ENCODE results near the gene CNPY4. TPM values are rescaled to one million over a fixed set of nuclear protein-coding genes. Genes with fewer than 3 reads are reported as not detected.

Gene CNPY4
- total and polyA plus RNA-seq, 2 donors (not counting 1 experiment from before 2014, with no cell fraction given): 8.0 to 13.9 TPM

- TF ChIP-seq, protein P1, sequence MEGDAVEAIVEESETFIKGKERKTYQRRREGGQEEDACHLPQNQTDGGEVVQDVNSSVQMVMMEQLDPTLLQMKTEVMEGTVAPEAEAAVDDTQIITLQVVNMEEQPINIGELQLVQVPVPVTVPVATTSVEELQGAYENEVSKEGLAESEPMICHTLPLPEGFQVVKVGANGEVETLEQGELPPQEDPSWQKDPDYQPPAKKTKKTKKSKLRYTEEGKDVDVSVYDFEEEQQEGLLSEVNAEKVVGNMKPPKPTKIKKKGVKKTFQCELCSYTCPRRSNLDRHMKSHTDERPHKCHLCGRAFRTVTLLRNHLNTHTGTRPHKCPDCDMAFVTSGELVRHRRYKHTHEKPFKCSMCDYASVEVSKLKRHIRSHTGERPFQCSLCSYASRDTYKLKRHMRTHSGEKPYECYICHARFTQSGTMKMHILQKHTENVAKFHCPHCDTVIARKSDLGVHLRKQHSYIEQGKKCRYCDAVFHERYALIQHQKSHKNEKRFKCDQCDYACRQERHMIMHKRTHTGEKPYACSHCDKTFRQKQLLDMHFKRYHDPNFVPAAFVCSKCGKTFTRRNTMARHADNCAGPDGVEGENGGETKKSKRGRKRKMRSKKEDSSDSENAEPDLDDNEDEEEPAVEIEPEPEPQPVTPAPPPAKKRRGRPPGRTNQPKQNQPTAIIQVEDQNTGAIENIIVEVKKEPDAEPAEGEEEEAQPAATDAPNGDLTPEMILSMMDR (IDR thresholded peaks at IDR 0.05): no peak
- no peak for TF ChIP-seq EZH2 (IDR thresholded peaks at IDR 0.05; ENCODE audit: borderline replicate concordance, insufficient read depth, low read depth, low read length, poor library complexity, severe bottlenecking)
- 39% methylated on average over 13 of the region's 19 CpGs for WGBS (ENCODE audit: insufficient coverage)
- ChIA-PET POLR2A (interaction anchor here (0.7 to 2.9 kb wide), 4 partner anchors 9 to 38 kb away, joined by 3 to 14 read pairs (median 3); partner anchors contain the start of genes AP4M1 and MCM7), CTCF (interaction anchor here (1.0 to 2.2 kb wide), 3 partner anchors 11 to 18 kb away, joined by 3 to 8 read pairs (median 6); partner anchors contain the start of genes AP4M1 and MCM7)
- H3K27me3 Mint-ChIP-seq: no peaks in the 10 kb centered on the region
- H3K4me1 ChIP-seq (ENCODE audit: control insufficient read depth in 2 of 2, insufficient read depth in 2 of 2, low read length in 2 of 2): peaks cover 17 to 28% of the 10 kb centered on the region in 2 donors
- H3K9me3 ChIP-seq (ENCODE audit: control extremely low read depth in 1 of 3, control insufficient read depth in 2 of 3, insufficient read depth in 1 of 3, low read length in 2 of 3): no peaks in the 10 kb centered on the region
- ATAC-seq (ENCODE audit: low read depth) (peak; percentile 29), DNase-seq (no peak)
- H4K20me1 ChIP-seq (ENCODE audit: control insufficient read depth, insufficient read depth, low read length, poor library complexity, severe bottlenecking): no peaks in the 10 kb centered on the region
- no peaks in the 10 kb centered on the region for H3K36me3 ChIP-seq (replicated peaks in 1 of 2; ENCODE audit: control extremely low read depth in 1 of 2, control insufficient read depth in 1 of 2, extremely low read depth in 1 of 2, insufficient read depth in 2 of 2, low read length in 1 of 2)
- peak overlapping the region; percentile 93 to 97 for H3K27ac ChIP-seq (ENCODE audit: low read length in 2 of 2)
- H3K9ac ChIP-seq (ENCODE audit: low read length): peak overlapping the region; percentile 93
- peak overlapping the region; percentile 97 for H3K4me2 ChIP-seq (replicated peaks; ENCODE audit: low read depth, low read length, poor library complexity, severe bottlenecking)
- H3K4me3 ChIP-seq (ENCODE audit: control extremely low read depth in 1 of 5, extremely low read depth in 1 of 5, insufficient read depth in 1 of 5, low read depth in 2 of 5, low read length in 4 of 5): peak overlapping the region; percentile 67 to 94 (median 92)
- H3K27ac Mint-ChIP-seq: peak overlapping the region; percentile 95
- H3K79me2 ChIP-seq (ENCODE audit: control insufficient read depth, insufficient read depth, low read length): peaks cover 27% of the 10 kb centered on the region
- no peaks in the 10 kb centered on the region for H3K9me3 Mint-ChIP-seq (ENCODE audit: insufficient read depth)
- H3K4me1 Mint-ChIP-seq: peaks cover 38% of the 10 kb centered on the region
- peak overlapping the region; percentile 98 for H3K4me3 Mint-ChIP-seq
- H3K27me3 ChIP-seq (replicated peaks in 1 of 4; ENCODE audit: control extremely low read depth in 1 of 4, control insufficient read depth in 3 of 4, insufficient read depth in 4 of 4, low read length in 3 of 4): no peaks in the 10 kb centered on the region
- intact Hi-C loops (cut with micrococcal nuclease): loop anchor here (1.0 kb wide), 3 partner anchors 7 to 38 kb away; partner anchors contain the start of genes AP4M1 and MCM7
- peak overlapping the region; percentile 96 for H2AFZ ChIP-seq (ENCODE audit: insufficient read depth, low read depth, low read length, poor library complexity, severe bottlenecking)
Observed at GRCh38 chr7:100119970-100120732, 717 bp downstream of the CNPY4 start.

GRCh38 chr7:100120733-100121036 lies 1.3 kb downstream of the CNPY4 start:
- POLR2A ChIA-PET: interaction anchor here (0.6 to 2.9 kb wide), 4 partner anchors 9 to 114 kb away, joined by 3 to 14 read pairs (median 3); partner anchors contain the start of genes AP4M1 and MCM7
- Mint-ChIP-seq H3K27me3 (no peaks in the 10 kb centered on the region), H3K9me3 (ENCODE audit: insufficient read depth) (no peaks in the 10 kb centered on the region), H3K4me3 (peak overlapping the region; percentile 98), H3K27ac (peak overlapping the region; percentile 95), H3K4me1 (peaks cover 42% of the 10 kb centered on the region)
- 63% methylated on average over 1 of the region's 1 CpG for WGBS (ENCODE audit: insufficient coverage)
- Histone ChIP-seq H3K27me3 (replicated peaks in 1 of 4; ENCODE audit: control extremely low read depth in 1 of 4, control insufficient read depth in 3 of 4, insufficient read depth in 4 of 4, low read length in 3 of 4) (no peaks in the 10 kb centered on the region), H3K36me3 (replicated peaks in 1 of 2; ENCODE audit: control extremely low read depth in 1 of 2, control insufficient read depth in 1 of 2, extremely low read depth in 1 of 2, insufficient read depth in 2 of 2, low read length in 1 of 2) (no peaks in the 10 kb centered on the region), H3K4me3 (ENCODE audit: control extremely low read depth in 1 of 5, extremely low read depth in 1 of 5, insufficient read depth in 1 of 5, low read depth in 2 of 5, low read length in 4 of 5) (no peak overlapping the region), H3K4me1 (ENCODE audit: control insufficient read depth in 2 of 2, insufficient read depth in 2 of 2, low read length in 2 of 2) (peaks cover 22 to 34% of the 10 kb centered on the region in 2 donors), H4K20me1 (ENCODE audit: control insufficient read depth, insufficient read depth, low read length, poor library complexity, severe bottlenecking) (no peaks in the 10 kb centered on the region), H3K79me2 (ENCODE audit: control insufficient read depth, insufficient read depth, low read length) (peaks cover 32% of the 10 kb centered on the region), H3K9ac (ENCODE audit: low read length) (peak overlapping the region; percentile 93), H2AFZ (ENCODE audit: insufficient read depth, low read depth, low read length, poor library complexity, severe bottlenecking) (no peak overlapping the region), H3K27ac (ENCODE audit: low read length in 2 of 2) (no peak overlapping the region), H3K4me2 (replicated peaks; ENCODE audit: low read depth, low read length, poor library complexity, severe bottlenecking) (peak overlapping the region; percentile 97), H3K9me3 (ENCODE audit: control extremely low read depth in 1 of 3, control insufficient read depth in 2 of 3, insufficient read depth in 1 of 3, low read length in 2 of 3) (no peaks in the 10 kb centered on the region)
- no peak for ATAC-seq (ENCODE audit: low read depth)
- CTCF ChIA-PET: interaction anchor here (0.6 to 2.2 kb wide), 4 partner anchors 10 to 110 kb away, joined by 3 to 8 read pairs (median 3); no protein-coding TSS in a partner anchor
- DNase-seq: no peak
- intact Hi-C loops (cut with micrococcal nuclease): no loop called here
- no peak for TF ChIP-seq EZH2 (IDR thresholded peaks at IDR 0.05; ENCODE audit: borderline replicate concordance, insufficient read depth, low read depth, low read length, poor library complexity, severe bottlenecking)
- TF ChIP-seq, protein P1 (IDR thresholded peaks at IDR 0.05): no peak

Data from B cell (primary cell).